ENCODE results near the gene GPR39. TPM values are rescaled to one million over a fixed set of nuclear protein-coding genes. Genes with fewer than 3 reads are reported as not detected.

The GPR39 gene
- total RNA-seq, 1 experiment from 2014 or later: 9.0 TPM

DNA sequence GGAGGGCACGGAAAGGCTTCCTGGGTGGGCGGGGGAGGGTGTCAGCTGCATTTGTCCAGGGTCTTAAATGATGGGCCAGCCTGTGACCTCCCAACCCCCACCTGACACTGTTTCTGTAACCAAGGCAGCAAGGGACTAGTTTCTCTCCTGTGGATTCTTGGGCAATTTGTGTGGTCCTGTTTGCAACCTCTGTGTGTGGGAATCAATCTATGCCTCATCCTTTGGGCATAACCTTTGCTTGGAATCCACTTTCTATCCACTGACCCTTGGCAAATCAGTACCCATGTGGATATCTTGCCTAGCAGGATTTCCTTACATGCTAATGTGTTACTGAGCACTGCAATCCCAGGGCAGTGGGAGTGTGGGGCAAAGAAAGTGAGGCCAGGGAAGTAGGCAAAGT lies 54.1 kb downstream of the GPR39 start:
- DNase-seq (ENCODE audit: low read depth, low spot score) (no peak), ATAC-seq (no peak)
- POLR2A ChIA-PET: no interaction called here
- H3K9me3 ChIP-seq (ENCODE audit: control insufficient read depth, insufficient read depth, low read depth, low read length): peaks cover 15% of the 10 kb centered on the region; the same call in 1 of the 2 replicates
- CTCF ChIA-PET: no interaction called here
- no peak overlapping the region for H3K4me3 ChIP-seq (ENCODE audit: low read depth in 2 of 2, low read length in 2 of 2)
- H3K27me3 ChIP-seq (ENCODE audit: control insufficient read depth, insufficient read depth, low read length): no peaks in the 10 kb centered on the region
- H3K36me3 ChIP-seq (ENCODE audit: control insufficient read depth, insufficient read depth, low read length): no peaks in the 10 kb centered on the region
- BruUV-seq (replicated peaks): no TSS peak
- TF ChIP-seq, protein P1, sequence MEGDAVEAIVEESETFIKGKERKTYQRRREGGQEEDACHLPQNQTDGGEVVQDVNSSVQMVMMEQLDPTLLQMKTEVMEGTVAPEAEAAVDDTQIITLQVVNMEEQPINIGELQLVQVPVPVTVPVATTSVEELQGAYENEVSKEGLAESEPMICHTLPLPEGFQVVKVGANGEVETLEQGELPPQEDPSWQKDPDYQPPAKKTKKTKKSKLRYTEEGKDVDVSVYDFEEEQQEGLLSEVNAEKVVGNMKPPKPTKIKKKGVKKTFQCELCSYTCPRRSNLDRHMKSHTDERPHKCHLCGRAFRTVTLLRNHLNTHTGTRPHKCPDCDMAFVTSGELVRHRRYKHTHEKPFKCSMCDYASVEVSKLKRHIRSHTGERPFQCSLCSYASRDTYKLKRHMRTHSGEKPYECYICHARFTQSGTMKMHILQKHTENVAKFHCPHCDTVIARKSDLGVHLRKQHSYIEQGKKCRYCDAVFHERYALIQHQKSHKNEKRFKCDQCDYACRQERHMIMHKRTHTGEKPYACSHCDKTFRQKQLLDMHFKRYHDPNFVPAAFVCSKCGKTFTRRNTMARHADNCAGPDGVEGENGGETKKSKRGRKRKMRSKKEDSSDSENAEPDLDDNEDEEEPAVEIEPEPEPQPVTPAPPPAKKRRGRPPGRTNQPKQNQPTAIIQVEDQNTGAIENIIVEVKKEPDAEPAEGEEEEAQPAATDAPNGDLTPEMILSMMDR (IDR thresholded peaks at IDR 0.05): no peak
- TF ChIP-seq SIN3A (IDR thresholded peaks at IDR 0.05; ENCODE audit: borderline replicate concordance, insufficient read depth, low read depth, low read length) (no peak), TCF7L2 (IDR thresholded peaks at IDR 0.05; ENCODE audit: low read depth, low read length) (no peak), POLR2AphosphoS5 (IDR thresholded peaks at IDR 0.05; ENCODE audit: low read depth, low read length) (no peak)
- TF ChIP-seq, protein P2, sequence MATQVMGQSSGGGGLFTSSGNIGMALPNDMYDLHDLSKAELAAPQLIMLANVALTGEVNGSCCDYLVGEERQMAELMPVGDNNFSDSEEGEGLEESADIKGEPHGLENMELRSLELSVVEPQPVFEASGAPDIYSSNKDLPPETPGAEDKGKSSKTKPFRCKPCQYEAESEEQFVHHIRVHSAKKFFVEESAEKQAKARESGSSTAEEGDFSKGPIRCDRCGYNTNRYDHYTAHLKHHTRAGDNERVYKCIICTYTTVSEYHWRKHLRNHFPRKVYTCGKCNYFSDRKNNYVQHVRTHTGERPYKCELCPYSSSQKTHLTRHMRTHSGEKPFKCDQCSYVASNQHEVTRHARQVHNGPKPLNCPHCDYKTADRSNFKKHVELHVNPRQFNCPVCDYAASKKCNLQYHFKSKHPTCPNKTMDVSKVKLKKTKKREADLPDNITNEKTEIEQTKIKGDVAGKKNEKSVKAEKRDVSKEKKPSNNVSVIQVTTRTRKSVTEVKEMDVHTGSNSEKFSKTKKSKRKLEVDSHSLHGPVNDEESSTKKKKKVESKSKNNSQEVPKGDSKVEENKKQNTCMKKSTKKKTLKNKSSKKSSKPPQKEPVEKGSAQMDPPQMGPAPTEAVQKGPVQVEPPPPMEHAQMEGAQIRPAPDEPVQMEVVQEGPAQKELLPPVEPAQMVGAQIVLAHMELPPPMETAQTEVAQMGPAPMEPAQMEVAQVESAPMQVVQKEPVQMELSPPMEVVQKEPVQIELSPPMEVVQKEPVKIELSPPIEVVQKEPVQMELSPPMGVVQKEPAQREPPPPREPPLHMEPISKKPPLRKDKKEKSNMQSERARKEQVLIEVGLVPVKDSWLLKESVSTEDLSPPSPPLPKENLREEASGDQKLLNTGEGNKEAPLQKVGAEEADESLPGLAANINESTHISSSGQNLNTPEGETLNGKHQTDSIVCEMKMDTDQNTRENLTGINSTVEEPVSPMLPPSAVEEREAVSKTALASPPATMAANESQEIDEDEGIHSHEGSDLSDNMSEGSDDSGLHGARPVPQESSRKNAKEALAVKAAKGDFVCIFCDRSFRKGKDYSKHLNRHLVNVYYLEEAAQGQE (IDR thresholded peaks at IDR 0.05; ENCODE audit: insufficient read depth in 1 of 2, low read depth in 2 of 2, low read length in 1 of 2): no peak
- intact Hi-C loops (cut with micrococcal nuclease; ENCODE audit: unreplicated experiment) (no loop called here), in situ Hi-C loops (cut with HindIII; ENCODE audit: low pct_unique_long_range_greater_than_20kb, low sequenced_read_pairs) (no loop called here)
- H3K27ac ChIP-seq (ENCODE audit: low read length): no peak overlapping the region
- H3K4me1 ChIP-seq (ENCODE audit: control insufficient read depth, insufficient read depth, low read length): no peaks in the 10 kb centered on the region

DNA sequence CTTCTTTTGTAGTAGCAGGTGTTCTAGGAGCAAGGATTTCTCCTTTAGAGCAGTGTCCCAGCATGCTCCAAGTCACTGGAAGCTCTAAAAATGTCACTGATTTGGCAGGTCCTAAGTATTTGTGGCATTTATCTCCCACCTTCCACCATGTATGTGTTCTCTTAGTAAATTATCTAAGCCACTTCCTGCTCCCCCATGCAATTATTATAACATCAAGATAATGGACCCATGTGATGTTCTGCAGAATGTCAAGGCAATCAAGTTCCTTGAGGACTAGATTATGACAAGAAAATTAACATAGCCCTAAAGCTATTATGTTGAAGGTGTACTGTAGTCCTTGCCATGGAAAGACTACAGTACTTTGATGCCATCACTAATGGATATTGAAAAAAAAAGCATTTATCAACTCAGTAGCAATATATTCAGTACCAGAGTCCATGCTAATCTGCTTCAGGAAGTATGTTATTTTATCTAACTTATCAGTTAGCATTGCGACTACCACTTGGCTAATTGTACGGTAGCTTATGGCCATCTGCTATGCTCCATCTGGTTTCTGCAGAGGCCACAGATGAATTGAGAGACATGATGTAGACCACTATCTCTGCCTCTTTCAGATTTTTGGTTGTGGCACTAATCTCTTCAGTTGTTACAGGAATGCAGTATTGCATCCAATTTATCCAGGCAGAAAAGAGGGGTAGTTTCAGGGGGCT lies 56.7 kb downstream of the GPR39 start:
- Histone ChIP-seq H3K4me1 (ENCODE audit: control insufficient read depth, insufficient read depth, low read length) (no peaks in the 10 kb centered on the region), H3K36me3 (ENCODE audit: control insufficient read depth, insufficient read depth, low read length) (no peaks in the 10 kb centered on the region), H3K9me3 (ENCODE audit: control insufficient read depth, insufficient read depth, low read depth, low read length) (peaks cover 3% of the 10 kb centered on the region; the same call in 1 of the 2 replicates), H3K27ac (ENCODE audit: low read length) (no peak overlapping the region), H3K4me3 (ENCODE audit: low read depth in 2 of 2, low read length in 2 of 2) (no peak overlapping the region), H3K27me3 (ENCODE audit: control insufficient read depth, insufficient read depth, low read length) (no peaks in the 10 kb centered on the region)
- ChIA-PET CTCF (no interaction called here), POLR2A (no interaction called here)
- in situ Hi-C loops (cut with HindIII; ENCODE audit: low pct_unique_long_range_greater_than_20kb, low sequenced_read_pairs): no loop called here
- BruUV-seq (replicated peaks): no TSS peak
- intact Hi-C loops (cut with micrococcal nuclease; ENCODE audit: unreplicated experiment): no loop called here
- DNase-seq (ENCODE audit: low read depth, low spot score) (no peak), ATAC-seq (no peak)
- TF ChIP-seq TCF7L2 (IDR thresholded peaks at IDR 0.05; ENCODE audit: low read depth, low read length) (no peak), POLR2AphosphoS5 (IDR thresholded peaks at IDR 0.05; ENCODE audit: low read depth, low read length) (no peak), SIN3A (IDR thresholded peaks at IDR 0.05; ENCODE audit: borderline replicate concordance, insufficient read depth, low read depth, low read length) (no peak)
- TF ChIP-seq, protein P2 (IDR thresholded peaks at IDR 0.05; ENCODE audit: insufficient read depth in 1 of 2, low read depth in 2 of 2, low read length in 1 of 2): no peak
- TF ChIP-seq, protein P1 (IDR thresholded peaks at IDR 0.05): no peak

Data from Panc1 (cell line).